OCI-LY3 (cell line): Measurements from ENCODE around the gene MED15.

Experiments used
- H2AFZ ChIP-seq: fragments of 200-600, 300-600 bp; shearing (Covaris generic); 2 replicates; pipeline ENCODE4 v1.6.0; 2014; ENCODE audit warnings: antibody characterized with exemption, low read depth, low read length
- H3K27ac ChIP-seq: fragments of 200-600, 300-600 bp; sonication (generic); 2 replicates; pipeline ENCODE4 v1.5.1; 2014; ENCODE audit warnings: mild to moderate bottlenecking, low read length, moderate library complexity, mixed read lengths
- H3K27me3 ChIP-seq: fragments of 200-600, 300-600 bp; sonication (generic); 2 replicates; pipeline ENCODE4 v1.6.1; 2014; ENCODE audit warnings: low read depth, low read length, mixed read lengths
- H3K36me3 ChIP-seq: fragments of 200-600, 300-600 bp; sonication (generic); replicated peaks from 2 replicates; pipeline ENCODE3; 2014; ENCODE audit warnings: low read depth, low read length, mixed read lengths
- H3K4me1 ChIP-seq: fragments of 300-600, 200-600 bp; sonication (generic); 2 replicates; pipeline ENCODE4 v1.6.1; 2014; ENCODE audit warnings: low read length, mixed read lengths
- H3K4me2 ChIP-seq: fragments of 200-600, 300-600 bp; sonication (generic); 2 replicates; pipeline ENCODE4 v1.6.1; 2014; ENCODE audit warnings: low read length, mixed read lengths
- H3K4me3 ChIP-seq: fragments of 300-600, 200-600 bp; sonication (generic); 2 replicates; pipeline ENCODE4 v1.5.1; 2014; ENCODE audit warnings: antibody characterized with exemption, mild to moderate bottlenecking, low read length, moderate library complexity
- H3K79me2 ChIP-seq: fragments of 300-600, 200-600 bp; shearing (Covaris generic); 2 replicates; pipeline ENCODE4 v1.6.1; 2014; ENCODE audit warnings: mild to moderate bottlenecking, low read length, mixed read lengths
- H3K9ac ChIP-seq: fragments of 300-600, 200-600 bp; shearing (Covaris generic); 2 replicates; pipeline ENCODE4 v1.6.0; 2014; ENCODE audit warnings: mild to moderate bottlenecking, low read length, moderate library complexity
- H3K9me3 ChIP-seq: fragments of 200-600, 300-600 bp; shearing (Covaris generic); 2 replicates; pipeline ENCODE4 v1.6.1; 2014; ENCODE audit warnings: low read length, mixed read lengths; ENCODE audit not compliant: insufficient read depth
- H4K20me1 ChIP-seq: fragments of 200-600, 300-600 bp; sonication (generic); 2 replicates; pipeline ENCODE4 v1.6.1; 2016; ENCODE audit warnings: low read length, mixed read lengths; ENCODE audit not compliant: insufficient read depth
- EZH2phosphoT487 ChIP-seq: fragments of 200-600 bp; shearing (Covaris generic); IDR thresholded peaks from 2 replicates; pipeline ENCODE4 v1.6.1; 2018; ENCODE audit warnings: antibody characterized with exemption, mixed run types, low read depth
- TF ChIP-seq, protein P1 (sequence below): fragments of 200-600, 300-600 bp; sonication (generic); IDR thresholded peaks from 2 replicates; pipeline ENCODE4 v1.5.1; 2014; ENCODE audit warnings: antibody characterized with exemption, low read length, low read depth

The MED15 gene

DNA sequence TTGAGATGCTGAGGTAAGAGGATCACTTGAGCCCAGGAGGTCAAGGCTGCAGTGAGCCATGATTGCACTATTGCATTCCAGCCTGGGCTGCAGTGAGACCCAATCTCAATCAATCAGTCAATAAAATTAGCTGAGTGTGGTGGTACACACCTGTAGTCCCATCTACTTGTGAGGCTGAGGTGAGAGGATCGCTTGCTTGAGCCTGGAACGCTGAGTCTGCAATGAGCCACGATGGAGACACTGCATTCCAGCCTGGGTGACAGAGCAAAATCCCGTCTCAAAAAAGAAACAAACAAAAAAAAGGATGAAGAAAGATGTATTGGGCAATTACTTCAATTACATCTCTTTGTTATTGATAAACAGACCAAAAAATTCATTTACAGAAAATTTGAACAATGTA lies 54.5 kb downstream of the MED15 start:
- H3K9ac ChIP-seq: no peak overlapping the region
- H4K20me1 ChIP-seq: 0 out of 2 replicates have a peak, but pooled peaks cover 8% of the 10 kb centered on the region
- no peak overlapping the region for H3K4me2 ChIP-seq
- peaks cover 7% of the 10 kb centered on the region for H3K79me2 ChIP-seq
- H2AFZ ChIP-seq: no peak overlapping the region
- no peak overlapping the region for H3K27ac ChIP-seq
- no peaks in the 10 kb centered on the region for H3K27me3 ChIP-seq
- H3K9me3 ChIP-seq: peaks cover 13% of the 10 kb centered on the region
- H3K36me3 ChIP-seq: peaks cover 65% of the 10 kb centered on the region
- no peak overlapping the region for H3K4me3 ChIP-seq
- H3K4me1 ChIP-seq: no peaks in the 10 kb centered on the region
- TF ChIP-seq EZH2phosphoT487: no peak
- TF ChIP-seq, protein P1, sequence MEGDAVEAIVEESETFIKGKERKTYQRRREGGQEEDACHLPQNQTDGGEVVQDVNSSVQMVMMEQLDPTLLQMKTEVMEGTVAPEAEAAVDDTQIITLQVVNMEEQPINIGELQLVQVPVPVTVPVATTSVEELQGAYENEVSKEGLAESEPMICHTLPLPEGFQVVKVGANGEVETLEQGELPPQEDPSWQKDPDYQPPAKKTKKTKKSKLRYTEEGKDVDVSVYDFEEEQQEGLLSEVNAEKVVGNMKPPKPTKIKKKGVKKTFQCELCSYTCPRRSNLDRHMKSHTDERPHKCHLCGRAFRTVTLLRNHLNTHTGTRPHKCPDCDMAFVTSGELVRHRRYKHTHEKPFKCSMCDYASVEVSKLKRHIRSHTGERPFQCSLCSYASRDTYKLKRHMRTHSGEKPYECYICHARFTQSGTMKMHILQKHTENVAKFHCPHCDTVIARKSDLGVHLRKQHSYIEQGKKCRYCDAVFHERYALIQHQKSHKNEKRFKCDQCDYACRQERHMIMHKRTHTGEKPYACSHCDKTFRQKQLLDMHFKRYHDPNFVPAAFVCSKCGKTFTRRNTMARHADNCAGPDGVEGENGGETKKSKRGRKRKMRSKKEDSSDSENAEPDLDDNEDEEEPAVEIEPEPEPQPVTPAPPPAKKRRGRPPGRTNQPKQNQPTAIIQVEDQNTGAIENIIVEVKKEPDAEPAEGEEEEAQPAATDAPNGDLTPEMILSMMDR: no peak

DNA sequence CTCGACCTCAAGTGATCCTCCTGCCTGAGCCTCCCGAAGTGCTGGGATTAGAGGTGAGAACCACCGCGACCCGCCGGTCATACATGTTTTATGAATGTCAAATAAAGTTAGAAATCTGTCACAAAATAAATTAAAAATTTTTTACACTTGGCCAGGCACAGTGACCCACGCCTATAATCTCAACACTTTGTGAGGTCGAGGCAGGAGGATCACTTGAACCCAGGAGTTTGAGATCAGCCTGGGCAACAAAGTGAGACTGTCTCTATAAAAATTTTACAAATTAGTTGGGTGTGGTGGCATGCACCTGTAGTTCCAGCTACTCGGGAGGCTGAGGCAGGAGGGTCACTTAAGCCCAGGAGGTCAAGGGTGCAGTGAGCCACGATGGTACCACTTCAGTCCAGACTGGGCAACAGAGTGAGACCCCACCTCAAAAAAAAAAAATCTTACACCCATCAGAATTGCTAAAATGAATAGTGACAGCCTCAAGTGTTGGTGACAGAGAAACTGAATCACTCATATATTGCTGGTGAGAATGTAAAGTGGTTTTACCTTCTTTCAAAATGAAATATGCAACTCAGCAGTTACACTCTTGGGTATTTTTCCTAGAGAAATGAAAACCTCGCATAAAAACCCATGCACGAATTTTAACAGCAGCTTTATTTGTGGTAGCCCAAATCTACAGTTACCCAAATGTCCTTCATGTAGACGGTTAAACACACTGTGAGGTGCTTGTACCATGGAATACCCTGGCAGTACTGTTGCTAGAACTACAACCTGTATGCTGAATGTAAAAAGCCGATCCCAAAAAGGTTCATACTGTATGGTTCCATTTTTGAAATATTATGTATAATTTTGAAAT lies 55.4 kb downstream of the MED15 start:
- no peak overlapping the region for H3K4me2 ChIP-seq
- H3K9me3 ChIP-seq: peaks cover 13% of the 10 kb centered on the region
- no peaks in the 10 kb centered on the region for H3K27me3 ChIP-seq
- H3K4me1 ChIP-seq: no peaks in the 10 kb centered on the region
- H3K9ac ChIP-seq: no peak overlapping the region
- H3K27ac ChIP-seq: no peak overlapping the region
- H2AFZ ChIP-seq: no peak overlapping the region
- peaks cover 66% of the 10 kb centered on the region for H3K36me3 ChIP-seq
- no peak overlapping the region for H3K4me3 ChIP-seq
- TF ChIP-seq, protein P1: no peak
- TF ChIP-seq EZH2phosphoT487: no peak
- no peaks in the 10 kb centered on the region for H3K79me2 ChIP-seq
- 0 out of 2 replicates have a peak, but pooled peaks cover 11% of the 10 kb centered on the region for H4K20me1 ChIP-seq

DNA sequence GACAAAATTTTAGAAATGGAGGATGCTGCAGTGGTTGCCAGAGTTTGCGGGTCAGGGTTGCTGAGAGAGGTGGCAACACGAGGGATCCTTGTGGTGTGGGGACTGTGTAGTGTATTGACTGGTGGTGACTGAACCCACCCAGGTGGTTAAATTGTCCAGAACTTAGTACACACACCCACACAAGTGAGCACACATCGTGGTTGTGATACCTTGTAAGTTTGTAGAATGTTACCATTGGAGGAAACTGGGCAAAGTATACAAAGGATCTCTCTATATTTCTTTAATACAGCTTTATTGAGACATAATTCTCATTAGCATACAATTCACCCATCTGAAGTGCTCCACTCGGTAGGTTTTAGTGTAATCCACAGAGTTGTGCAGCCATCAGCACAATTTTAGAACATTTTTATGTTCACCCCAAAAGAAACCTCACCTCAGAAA lies 56.1 kb downstream of the MED15 start:
- no peak overlapping the region for H3K27ac ChIP-seq
- H3K36me3 ChIP-seq: peaks cover 66% of the 10 kb centered on the region
- H3K79me2 ChIP-seq: no peaks in the 10 kb centered on the region

DNA sequence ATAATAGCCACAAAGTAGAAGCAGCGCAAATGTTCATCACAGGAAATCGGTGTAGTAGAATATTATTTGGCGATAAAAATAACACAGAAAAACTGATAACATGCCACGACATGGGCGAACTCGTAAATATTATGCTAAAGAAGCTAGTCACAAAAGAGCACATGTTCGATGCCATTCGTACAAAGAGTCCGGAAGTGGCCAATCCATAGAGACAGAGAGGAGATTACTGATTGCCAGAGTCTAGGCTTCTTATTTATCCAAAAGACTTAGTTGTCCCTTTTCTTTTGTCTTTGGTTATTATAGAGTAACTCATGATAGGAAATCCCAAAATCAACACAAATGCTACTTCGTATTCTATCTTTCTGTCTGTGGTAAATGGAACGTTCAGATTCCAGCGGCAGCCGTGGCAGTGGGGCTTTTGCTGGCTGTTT lies 56.5 kb downstream of the MED15 start:
- no peaks in the 10 kb centered on the region for H3K4me1 ChIP-seq
- TF ChIP-seq, protein P1: no peak
- TF ChIP-seq EZH2phosphoT487: no peak
- H3K4me3 ChIP-seq: no peak overlapping the region
- H3K9me3 ChIP-seq: peaks cover 3% of the 10 kb centered on the region; the same call in 1 of the 2 replicates
- no peak overlapping the region for H3K27ac ChIP-seq
- H2AFZ ChIP-seq: no peak overlapping the region
- no peaks in the 10 kb centered on the region for H3K79me2 ChIP-seq
- H4K20me1 ChIP-seq: peaks cover 18% of the 10 kb centered on the region; the same call in 1 of the 2 replicates
- H3K27me3 ChIP-seq: no peaks in the 10 kb centered on the region
- H3K4me2 ChIP-seq: no peak overlapping the region
- H3K36me3 ChIP-seq: peaks cover 65% of the 10 kb centered on the region
- no peak overlapping the region for H3K9ac ChIP-seq

More for the DNA sequence above, 56.1 kb downstream of the MED15 start:
- TF ChIP-seq EZH2phosphoT487: no peak
- TF ChIP-seq, protein P1: no peak
- H3K4me1 ChIP-seq: no peaks in the 10 kb centered on the region
- H3K4me2 ChIP-seq: no peak overlapping the region
- no peaks in the 10 kb centered on the region for H3K27me3 ChIP-seq
- H3K9me3 ChIP-seq: peaks cover 7% of the 10 kb centered on the region; the same call in 1 of the 2 replicates
- H4K20me1 ChIP-seq: 0 out of 2 replicates have a peak, but pooled peaks cover 16% of the 10 kb centered on the region
- no peak overlapping the region for H3K9ac ChIP-seq
- no peak overlapping the region for H3K4me3 ChIP-seq
- H2AFZ ChIP-seq: no peak overlapping the region
